Smooth muscle cell (in vitro differentiated cells): ENCODE measurements around the gene ALPI. TPM values are rescaled to one million over a fixed set of nuclear protein-coding genes. Genes with fewer than 3 reads are reported as not detected.
"Not testable (repeated sequence)": the region's sequence is repeated elsewhere in the genome, so short reads cannot be mapped to it uniquely, and the experiment has no call there.

Source experiments
- DNase-seq: peaks from one replicate; lab custom pipeline; 2025; ENCODE audit not compliant: unreplicated experiment; lab: John Stamatoyannopoulos, UW
- H2AFZ ChIP-seq: fragments of 200-600 bp; sonication (generic); 2 replicates; pipeline ENCODE4 v1.6.0; 2016; ENCODE audit warnings: antibody characterized with exemption, low read depth, mild to moderate bottlenecking
- H3F3A ChIP-seq: fragments of 200-600 bp; sonication (generic); 2 replicates; pipeline ENCODE4 v1.6.0; 2017; ENCODE audit warnings: antibody characterized with exemption, low read depth
- H3K27ac ChIP-seq: fragments of 200-600 bp; sonication (generic); 2 replicates; pipeline ENCODE4 v1.5.1; 2016; ENCODE audit warnings: low read depth, mild to moderate bottlenecking
- H3K27me3 ChIP-seq: fragments of 200-600 bp; sonication (generic); 2 replicates; pipeline ENCODE4 v1.6.1; 2016; ENCODE audit warnings: low read depth, mild to moderate bottlenecking
- H3K36me3 ChIP-seq: fragments of 200-600 bp; sonication (generic); 2 replicates; pipeline ENCODE4 v1.5.1; 2016; ENCODE audit warnings: low read depth
- H3K4me1 ChIP-seq: fragments of 200-600 bp; sonication (generic); 2 replicates; pipeline ENCODE4 v1.5.1; 2016; ENCODE audit warnings: low read depth
- H3K4me2 ChIP-seq: fragments of 200-600 bp; sonication (generic); 2 replicates; pipeline ENCODE4 v1.6.0; 2016; ENCODE audit warnings: mild to moderate bottlenecking
- H3K4me3 ChIP-seq: fragments of 200-600 bp; sonication (generic); 2 replicates; pipeline ENCODE4 v1.5.1; 2016; ENCODE audit warnings: mild to moderate bottlenecking
- H3K79me2 ChIP-seq: fragments of 200-600 bp; sonication (generic); 2 replicates; pipeline ENCODE4 v1.6.0; 2016; ENCODE audit warnings: low read depth, mild to moderate bottlenecking
- H3K9ac ChIP-seq: fragments of 200-600 bp; sonication (generic); 2 replicates; pipeline ENCODE4 v1.6.0; 2016; ENCODE audit warnings: low read depth
- H3K9me3 ChIP-seq: fragments of 200-600 bp; sonication (generic); replicated peaks from 2 replicates; pipeline ENCODE4 v1.5.1; 2016; ENCODE audit warnings: low read depth
- H4K20me1 ChIP-seq: fragments of 200-600 bp; sonication (generic); 2 replicates; pipeline ENCODE4 v1.6.0; 2016; ENCODE audit warnings: low read depth
- CTCF ChIP-seq: fragments of 200-600 bp; sonication (generic); IDR thresholded peaks from 2 replicates; pipeline ENCODE4 v1.5.1; 2017; ENCODE audit warnings: borderline replicate concordance, mild to moderate bottlenecking, antibody characterized with exemption; ENCODE audit not compliant: insufficient read depth, poor library complexity, severe bottlenecking
- WGBS: methylation state at CpG from one replicate; pipeline ENCODE4 v1.1.7; 2016; ENCODE audit warnings: low lambda C conversion rate; 5-methylcytosine and 5-hydroxymethylcytosine counted together
- polyA plus RNA-seq: library from polyadenylated mRNA; unstranded; fragments of >200 nt; fragmentation: Nextera tagmentation; extraction: Ambion mirVana; gene quantifications from 2 replicates; pipeline ENCODE4 v1.2.1, GENCODE V29; 2016
- total RNA-seq: library from RNA; depleted of rRNA; stranded (reverse); fragments of >200 nt; gene quantifications from 2 replicates; pipeline ENCODE4 v1.2.3, GENCODE V29; 2014

Gene ALPI
- total and polyA plus RNA-seq, 2 experiments from 2014 or later, result not detected

- Histone ChIP-seq H3K4me3 (no peak overlapping the region), H3K4me1 (no peaks in the 10 kb centered on the region), H3K27ac (no peak overlapping the region), H3K27me3 (no peaks in the 10 kb centered on the region), H3F3A (no peaks in the 10 kb centered on the region), H3K36me3 (no peaks in the 10 kb centered on the region), H2AFZ (no peak overlapping the region), H3K79me2 (no peaks in the 10 kb centered on the region), H3K9ac (no peak overlapping the region), H3K4me2 (no peak overlapping the region), H3K9me3 (no peaks in the 10 kb centered on the region), H4K20me1 (no peaks in the 10 kb centered on the region)
- WGBS, result 86% methylated on average over 18 of the region's 18 CpGs
- no peak for DNase-seq
- no peak for TF ChIP-seq CTCF
Observed at GRCh38 chr2:232447638-232448303, 8.2 kb upstream of the ALPI start.

GRCh38 chr2:232448304-232448690, 7.7 kb upstream of the ALPI start:
- H3K4me1 ChIP-seq, result no peaks in the 10 kb centered on the region
- H3K9ac ChIP-seq, result no peak overlapping the region
- H3K27ac ChIP-seq, result no peak overlapping the region
- H2AFZ ChIP-seq, result no peak overlapping the region
- TF ChIP-seq CTCF, result no peak
- no peaks in the 10 kb centered on the region for H4K20me1 ChIP-seq
- WGBS, result 87% methylated on average over 10 of the region's 10 CpGs
- no peaks in the 10 kb centered on the region for H3K9me3 ChIP-seq
- no peak overlapping the region for H3K4me3 ChIP-seq
- H3K79me2 ChIP-seq, result no peaks in the 10 kb centered on the region
- no peaks in the 10 kb centered on the region for H3F3A ChIP-seq
- no peak for DNase-seq
- no peaks in the 10 kb centered on the region for H3K36me3 ChIP-seq
- H3K4me2 ChIP-seq, result no peak overlapping the region
- peaks cover 3% of the 10 kb centered on the region for H3K27me3 ChIP-seq

- 75% methylated on average over 12 of the region's 12 CpGs for WGBS
- no peak for TF ChIP-seq CTCF
Observed at GRCh38 chr2:232449964-232450363, 6.0 kb upstream of the ALPI start.

GRCh38 chr2:232451645-232452044, 4.3 kb upstream of the ALPI start:
- not testable (repeated sequence) for H3K79me2 ChIP-seq, H2AFZ ChIP-seq, H3K27ac ChIP-seq, H3F3A ChIP-seq, H3K9me3 ChIP-seq, H3K27me3 ChIP-seq, H3K4me1 ChIP-seq, H3K36me3 ChIP-seq, H3K9ac ChIP-seq, H3K4me2 ChIP-seq, H4K20me1 ChIP-seq, H3K4me3 ChIP-seq, DNase-seq
- WGBS, result 94% methylated on average over 3 of the region's 3 CpGs

More at GRCh38 chr2:232449964-232450363, 6.0 kb upstream of the ALPI start:
- Histone ChIP-seq H3F3A (no peaks in the 10 kb centered on the region), H3K9ac (no peak overlapping the region), H3K27ac (no peak overlapping the region), H2AFZ (no peak overlapping the region), H3K36me3 (no peaks in the 10 kb centered on the region), H3K79me2 (no peaks in the 10 kb centered on the region), H3K27me3 (peaks cover 8% of the 10 kb centered on the region), H3K9me3 (no peaks in the 10 kb centered on the region), H4K20me1 (no peaks in the 10 kb centered on the region), H3K4me2 (no peak overlapping the region), H3K4me1 (no peaks in the 10 kb centered on the region), H3K4me3 (no peak overlapping the region)
- DNase-seq, result no peak
